K562 (cell line): ENCODE results near the gene PEF1. TPM values are rescaled to one million over a fixed set of nuclear protein-coding genes. Genes with fewer than 3 reads are reported as not detected.

Experiments used
- ATAC-seq: fragments of 200-7000 bp; cut with Tn5 transposase; 3 replicates; pipeline ENCODE4 v1.9.1; 2020; ENCODE audit warnings: moderate library complexity
- BruUV-seq: library from RNA; stranded (reverse); fragments of 400-500 nt; replicated peaks from 2 replicates; lab custom pipeline; 2021; lab: Mats Ljungman, UMichigan
- CTCF ChIA-PET: fragments of 300-600 bp; formaldehyde crosslinking; extraction: SDS; loops from one replicate; lab custom pipeline; 2021; ENCODE audit warnings: low intra/inter-chr PET ratio; lab: Yijun Ruan, JAX
- POLR2A ChIA-PET: fragments of 300-600, 350-650 bp; sonication (Branson Sonifier 250); formaldehyde crosslinking; extraction: SDS; loops from one replicate; lab custom pipeline; 2021; ENCODE audit warnings: antibody characterized with exemption, inconsistent platforms; lab: Yijun Ruan, JAX
- DNase-seq, 4 experiments: peaks; one replicate each; pipeline versions ENCODE4 v3.0.0 to v3.0.0-alpha.2; 2011 to 2018; ENCODE audit warnings: low spot score in 3 of 4, mixed read lengths in 3 of 4; ENCODE audit errors: extremely low read depth in 1 of 4
- FAIRE-seq: peaks from 2 replicates; lab custom pipeline; 2011; peaks lifted over from hg19 to GRCh38; lab: Jason Lieb, UNC
- H2AFZ ChIP-seq: 2 replicates; pipeline ENCODE4 v1.6.0; 2011; ENCODE audit warnings: low read depth, low read length, control low read depth, inconsistent platforms
- H3K27ac ChIP-seq: fragments of 200-600 bp; 3 replicates; pipeline ENCODE4 v1.8.0; 2011; ENCODE audit warnings: low read depth, mild to moderate bottlenecking, control low read depth, inconsistent platforms, low read length, moderate library complexity, mixed read lengths; ENCODE audit errors: extremely low read depth
- H3K27me3 ChIP-seq, 2 experiments: fragments of 300-600 bp in 1 of 2; 2 replicates in 1 of 2; 3 replicates in 1 of 2; pipeline versions ENCODE4 v1.6.0 to v1.8.0; 2011; ENCODE audit warnings: inconsistent platforms in 2 of 2, low read length in 2 of 2, mild to moderate bottlenecking in 1 of 2, mixed read lengths in 1 of 2, moderate library complexity in 1 of 2; ENCODE audit not compliant: control insufficient read depth in 2 of 2, insufficient read depth in 2 of 2
- H3K36me3 ChIP-seq: fragments of 300-600 bp; 3 replicates; pipeline ENCODE4 v1.8.0; 2011; ENCODE audit warnings: mild to moderate bottlenecking, low read length, inconsistent platforms; ENCODE audit not compliant: control insufficient read depth, insufficient read depth
- H3K4me1 ChIP-seq, 2 experiments: fragments of 200-600 bp in 1 of 2; replicated peaks in 1 of 2; 2 replicates in 1 of 2; 3 replicates in 1 of 2; pipeline versions ENCODE4 v1.5.1 to v1.8.0; 2011; ENCODE audit warnings: inconsistent platforms in 2 of 2, low read length in 2 of 2, mild to moderate bottlenecking in 1 of 2, mixed read lengths in 1 of 2, moderate library complexity in 1 of 2; ENCODE audit not compliant: control insufficient read depth in 2 of 2, insufficient read depth in 2 of 2
- H3K4me2 ChIP-seq: 2 replicates; pipeline ENCODE4 v1.6.1; 2011; ENCODE audit warnings: low read length, control low read depth, inconsistent platforms, mixed read lengths; ENCODE audit not compliant: insufficient read depth
- H3K4me3 ChIP-seq: fragments of 200-600 bp; sonication (generic), shearing (Covaris generic); 2 replicates; pipeline ENCODE4 v1.5.1; 2016; ENCODE audit warnings: control low read depth, inconsistent platforms
- H3K79me2 ChIP-seq: fragments of 200-600 bp; 3 replicates; pipeline ENCODE4 v1.8.0; 2011; ENCODE audit warnings: low read length, inconsistent platforms; ENCODE audit not compliant: control insufficient read depth, insufficient read depth
- H3K9ac ChIP-seq, 2 experiments: 2 replicates each; pipeline versions ENCODE4 v1.6.0 to v1.6.1; 2011; ENCODE audit warnings: low read depth in 2 of 2, low read length in 2 of 2, control low read depth in 1 of 2, inconsistent platforms in 1 of 2, mild to moderate bottlenecking in 1 of 2, mixed read lengths in 1 of 2; ENCODE audit not compliant: insufficient read depth in 1 of 2
- H3K9me1 ChIP-seq: one replicate; pipeline ENCODE4 v1.6.0; 2011; ENCODE audit warnings: inconsistent platforms, mild to moderate bottlenecking, low read length, moderate library complexity; ENCODE audit not compliant: control insufficient read depth, insufficient read depth
- H3K9me3 ChIP-seq: replicated peaks from 2 replicates; pipeline ENCODE4 v1.5.1; 2011; ENCODE audit warnings: low read depth, low read length, inconsistent platforms; ENCODE audit not compliant: control insufficient read depth, insufficient read depth
- H4K20me1 ChIP-seq: replicated peaks from 2 replicates; pipeline ENCODE4 v1.6.1; 2011; ENCODE audit warnings: low read length, inconsistent platforms, mixed read lengths; ENCODE audit not compliant: control insufficient read depth, insufficient read depth
- ARHGAP35 ChIP-seq: fragments of 450-650 bp; IDR thresholded peaks from 2 replicates; pipeline ENCODE4 v1.6.1; 2018; ENCODE audit not compliant: partially characterized antibody
- FOXA1 ChIP-seq: fragments of 450-650 bp; IDR thresholded peaks from 2 replicates; pipeline ENCODE4 v1.6.1; 2016; ENCODE audit warnings: mild to moderate bottlenecking, borderline replicate concordance
- IRF2 ChIP-seq: sonication (generic); formaldehyde crosslinking; IDR thresholded peaks from 2 replicates; pipeline ENCODE4 v1.8.1; 2022; ENCODE audit warnings: mild to moderate bottlenecking, missing genetic modification reagents
- JUN ChIP-seq, 2 experiments: sonication (generic) in 1 of 2; formaldehyde crosslinking in 1 of 2; IDR thresholded peaks; 2 replicates each; pipeline versions ENCODE4 v1.6.1 to v1.8.0; 2012 to 2022; ENCODE audit warnings: borderline replicate concordance in 2 of 2, mild to moderate bottlenecking in 2 of 2, improper control_type of control experiment in 1 of 2, low read depth in 1 of 2, low read length in 1 of 2, missing genetic modification reagents in 1 of 2
- MCM3 ChIP-seq: fragments of 450-650 bp; IDR thresholded peaks from 2 replicates; pipeline ENCODE4 v1.6.1; 2016
- SAP30 ChIP-seq: fragments of 200-600 bp; sonication (generic); IDR thresholded peaks from 2 replicates; pipeline ENCODE4 v1.6.1; 2012; ENCODE audit warnings: borderline replicate concordance, low read depth, mild to moderate bottlenecking, moderate library complexity, low read length, control low read depth, inconsistent platforms; ENCODE audit not compliant: insufficient read depth, poor library complexity, severe bottlenecking
- STAT5B ChIP-seq: fragments of 250-450 bp; sonication (Bioruptor Pico); IDR thresholded peaks from 2 replicates; pipeline ENCODE4 v1.8.0; 2021; ENCODE audit warnings: mild to moderate bottlenecking, inconsistent platforms
- ZC3H8 ChIP-seq: fragments of 450-650 bp; IDR thresholded peaks from 2 replicates; pipeline ENCODE4 v1.6.1; 2017
- ZNF124 ChIP-seq: sonication (generic); formaldehyde crosslinking; IDR thresholded peaks from 2 replicates; pipeline ENCODE4 v1.8.1; 2022; ENCODE audit warnings: missing genetic modification reagents
- ZNF445 ChIP-seq: fragments of 250-450 bp; sonication (Bioruptor Pico); IDR thresholded peaks from 2 replicates; pipeline ENCODE4 v1.4.0; 2020; ENCODE audit warnings: low read depth, mild to moderate bottlenecking, moderate library complexity
- ZNF695 ChIP-seq: fragments of 450-650 bp; formaldehyde crosslinking; IDR thresholded peaks from 2 replicates; pipeline ENCODE4 v1.4.0; 2020; ENCODE audit warnings: mild to moderate bottlenecking, moderate library complexity
- WGBS: fragments of 100-300 bp; shearing (Covaris generic); methylation state at CpG from one replicate; pipeline ENCODE4 v1.1.6; 2016; ENCODE audit warnings: low coverage, mixed read lengths; ENCODE audit not compliant: insufficient coverage; ENCODE audit errors: missing lambda C conversion rate; 5-methylcytosine and 5-hydroxymethylcytosine counted together
- in situ Hi-C: fragments of 300-500 bp; cut with MboI; formaldehyde crosslinking; loops from 4 replicates; pipeline ENCODE4 v1.15.0; 2018; ENCODE audit warnings: inconsistent platforms, mixed read lengths
- intact Hi-C: fragments of 100-400 bp; cut with micrococcal nuclease; formaldehyde crosslinking; loops from 2 replicates; pipeline ENCODE4 v1.14.2; 2022
- polyA plus RNA-seq, 8 experiments: library from polyadenylated mRNA; depleted of rRNA in 4 of 8; stranded (reverse) in 5 of 8; unstranded in 3 of 8; fragments of >200 nt; fragmentation: Nextera tagmentation in 2 of 8; fragmentation: Illumina TruSeq in 1 of 8; extraction: Ambion mirVana in 2 of 8; extraction: Trizol in 1 of 8; gene quantifications; 2 replicates each; pipeline versions ENCODE4 v1.2.1 to v1.2.3, GENCODE V29; 2011 to 2014; ENCODE audit warnings: inconsistent platforms in 1 of 8, missing spikeins in 1 of 8
- total RNA-seq, 7 experiments: library from RNA; depleted of rRNA in 6 of 7; stranded (reverse); fragments of >200 nt in 6 of 7; fragmentation: Illumina TruSeq in 2 of 7; extraction: Trizol in 2 of 7; gene quantifications; 2 replicates each; pipeline versions ENCODE4 v1.2.1 to v1.2.3, GENCODE V29; 2011 to 2021; ENCODE audit warnings: low replicate concordance in 1 of 7
- TF ChIP-seq, protein P1 (sequence below): fragments of 250-450 bp; sonication (Bioruptor Pico); IDR thresholded peaks from 2 replicates; pipeline ENCODE4 v1.8.0; 2022; ENCODE audit warnings: inconsistent platforms, mild to moderate bottlenecking, moderate library complexity, borderline replicate concordance
- TF ChIP-seq, protein P2 (sequence below): sonication (generic); formaldehyde crosslinking; IDR thresholded peaks from 2 replicates; pipeline ENCODE4 v1.8.0; 2022; ENCODE audit warnings: missing genetic modification reagents, mild to moderate bottlenecking, borderline replicate concordance
- TF ChIP-seq, protein P3 (sequence below): sonication (generic); formaldehyde crosslinking; IDR thresholded peaks from 2 replicates; pipeline ENCODE4 v1.8.1; 2022; ENCODE audit warnings: missing genetic modification reagents

The PEF1 gene
- total and polyA plus RNA-seq, 9 of the 15 experiments (the other 6 are each of a cell fraction or from before 2014, with no cell fraction given), result 26.3 to 95.5 (median 61.9) TPM

DNA sequence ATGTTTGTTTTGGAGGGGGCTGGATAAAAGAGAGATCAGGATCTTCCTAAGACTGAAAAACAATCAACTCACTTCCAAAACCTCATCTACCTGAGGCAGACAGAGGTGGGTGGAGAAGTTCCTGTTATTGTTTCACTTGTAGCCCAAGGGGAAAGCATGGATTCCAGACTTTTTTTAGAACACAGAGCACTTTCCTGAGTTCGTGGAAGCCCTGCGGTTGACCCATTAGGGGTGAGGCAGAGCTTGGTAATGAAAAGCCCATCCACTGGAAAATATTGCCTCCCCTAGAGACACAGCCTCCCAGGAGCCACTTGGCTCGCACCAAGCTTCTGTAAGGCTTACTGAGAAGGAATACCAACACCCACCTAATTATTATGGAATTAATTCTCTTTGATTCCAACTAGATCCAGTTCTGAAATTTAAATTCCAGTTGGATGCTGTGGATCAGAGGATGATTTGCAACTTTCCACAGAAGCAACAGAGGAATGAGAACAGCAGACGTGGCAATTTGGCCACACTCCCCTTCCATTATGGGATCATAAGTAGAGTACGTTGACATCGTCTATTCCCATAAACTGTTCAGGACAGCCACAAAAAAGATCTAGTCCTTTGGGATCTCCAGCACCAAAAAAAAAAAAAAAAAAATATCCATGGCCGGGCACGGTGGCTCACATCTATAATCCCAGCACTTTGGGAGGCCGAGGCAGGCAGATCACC lies 4.1 kb upstream of the PEF1 start:
- no peak for ATAC-seq
- Histone ChIP-seq H3K9me1 (no peaks in the 10 kb centered on the region), H3K9ac (no peak overlapping the region)
- POLR2A ChIA-PET, result interaction anchor here (0.5 kb wide), 1 partner anchor 493 kb away, joined by 4 read pairs; no protein-coding TSS in a partner anchor
- FAIRE-seq, result no peak
- no peak for TF ChIP-seq JUN (IDR thresholded peaks at IDR 0.05; ENCODE audit: borderline replicate concordance, low read depth, low read length)
- no peak for TF ChIP-seq JUN (CRISPR knock-in tag; IDR thresholded peaks at IDR 0.05; ENCODE audit: borderline replicate concordance)
- TF ChIP-seq, protein P1, sequence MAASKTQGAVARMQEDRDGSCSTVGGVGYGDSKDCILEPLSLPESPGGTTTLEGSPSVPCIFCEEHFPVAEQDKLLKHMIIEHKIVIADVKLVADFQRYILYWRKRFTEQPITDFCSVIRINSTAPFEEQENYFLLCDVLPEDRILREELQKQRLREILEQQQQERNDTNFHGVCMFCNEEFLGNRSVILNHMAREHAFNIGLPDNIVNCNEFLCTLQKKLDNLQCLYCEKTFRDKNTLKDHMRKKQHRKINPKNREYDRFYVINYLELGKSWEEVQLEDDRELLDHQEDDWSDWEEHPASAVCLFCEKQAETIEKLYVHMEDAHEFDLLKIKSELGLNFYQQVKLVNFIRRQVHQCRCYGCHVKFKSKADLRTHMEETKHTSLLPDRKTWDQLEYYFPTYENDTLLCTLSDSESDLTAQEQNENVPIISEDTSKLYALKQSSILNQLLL (CRISPR knock-in tag), result no peak
- TF ChIP-seq STAT5B, result no peak
- TF ChIP-seq ZNF445 (CRISPR knock-in tag), result no peak
- no peak for TF ChIP-seq MCM3
- TF ChIP-seq, protein P2, sequence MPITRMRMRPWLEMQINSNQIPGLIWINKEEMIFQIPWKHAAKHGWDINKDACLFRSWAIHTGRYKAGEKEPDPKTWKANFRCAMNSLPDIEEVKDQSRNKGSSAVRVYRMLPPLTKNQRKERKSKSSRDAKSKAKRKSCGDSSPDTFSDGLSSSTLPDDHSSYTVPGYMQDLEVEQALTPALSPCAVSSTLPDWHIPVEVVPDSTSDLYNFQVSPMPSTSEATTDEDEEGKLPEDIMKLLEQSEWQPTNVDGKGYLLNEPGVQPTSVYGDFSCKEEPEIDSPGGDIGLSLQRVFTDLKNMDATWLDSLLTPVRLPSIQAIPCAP (CRISPR knock-in tag), result no peak
- no peak for TF ChIP-seq FOXA1
- TF ChIP-seq ARHGAP35, result no peak
- no peak for TF ChIP-seq ZC3H8
- TF ChIP-seq ZNF695 (CRISPR knock-in tag), result no peak
- no peak for TF ChIP-seq IRF2 (CRISPR knock-in tag)
- TF ChIP-seq, protein P3, sequence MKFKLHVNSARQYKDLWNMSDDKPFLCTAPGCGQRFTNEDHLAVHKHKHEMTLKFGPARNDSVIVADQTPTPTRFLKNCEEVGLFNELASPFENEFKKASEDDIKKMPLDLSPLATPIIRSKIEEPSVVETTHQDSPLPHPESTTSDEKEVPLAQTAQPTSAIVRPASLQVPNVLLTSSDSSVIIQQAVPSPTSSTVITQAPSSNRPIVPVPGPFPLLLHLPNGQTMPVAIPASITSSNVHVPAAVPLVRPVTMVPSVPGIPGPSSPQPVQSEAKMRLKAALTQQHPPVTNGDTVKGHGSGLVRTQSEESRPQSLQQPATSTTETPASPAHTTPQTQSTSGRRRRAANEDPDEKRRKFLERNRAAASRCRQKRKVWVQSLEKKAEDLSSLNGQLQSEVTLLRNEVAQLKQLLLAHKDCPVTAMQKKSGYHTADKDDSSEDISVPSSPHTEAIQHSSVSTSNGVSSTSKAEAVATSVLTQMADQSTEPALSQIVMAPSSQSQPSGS (CRISPR knock-in tag), result no peak
- TF ChIP-seq ZNF124 (CRISPR knock-in tag), result no peak
- no peak for TF ChIP-seq SAP30
- TF ChIP-seq, all 486 proteins: peak for 0
- Histone ChIP-seq H2AFZ (no peak overlapping the region), H3K4me1 (peaks cover 0 to 2% of the 10 kb centered on the region in 2 experiments; a peak in 3 of 5 replicates), H3K27me3 (peaks cover 7 to 22% of the 10 kb centered on the region in 2 experiments; a peak in 4 of 5 replicates), H3K4me3 (no peak overlapping the region), H3K27ac (no peak overlapping the region), H3K4me2 (no peak overlapping the region), H3K36me3 (no peaks in the 10 kb centered on the region), H3K79me2 (peaks cover 6% of the 10 kb centered on the region), H3K9me3 (no peaks in the 10 kb centered on the region), H4K20me1 (no peaks in the 10 kb centered on the region; the same call in 1 of the 2 replicates)
- in situ Hi-C loops (no loop called here), intact Hi-C loops (loop anchor here (10.0 kb wide), 1 partner anchor 306 kb away; no protein-coding TSS in a partner anchor)
- DNase-seq, result no peak
- BruUV-seq, result no TSS peak
- WGBS, result 28% methylated on average over 9 of the region's 9 CpGs
- CTCF ChIA-PET, result no interaction called here
